ENCODE results near the gene HSPB7. TPM values are rescaled to one million over a fixed set of nuclear protein-coding genes. Genes with fewer than 3 reads are reported as not detected.
A peak's percentile ranks its signal among the peaks of the same experiment; 100 is the strongest.

The HSPB7 gene
- total and polyA plus RNA-seq, 2 donors (not counting 3 experiments of a cell fraction or from before 2014, with no cell fraction given): not detected

DNA sequence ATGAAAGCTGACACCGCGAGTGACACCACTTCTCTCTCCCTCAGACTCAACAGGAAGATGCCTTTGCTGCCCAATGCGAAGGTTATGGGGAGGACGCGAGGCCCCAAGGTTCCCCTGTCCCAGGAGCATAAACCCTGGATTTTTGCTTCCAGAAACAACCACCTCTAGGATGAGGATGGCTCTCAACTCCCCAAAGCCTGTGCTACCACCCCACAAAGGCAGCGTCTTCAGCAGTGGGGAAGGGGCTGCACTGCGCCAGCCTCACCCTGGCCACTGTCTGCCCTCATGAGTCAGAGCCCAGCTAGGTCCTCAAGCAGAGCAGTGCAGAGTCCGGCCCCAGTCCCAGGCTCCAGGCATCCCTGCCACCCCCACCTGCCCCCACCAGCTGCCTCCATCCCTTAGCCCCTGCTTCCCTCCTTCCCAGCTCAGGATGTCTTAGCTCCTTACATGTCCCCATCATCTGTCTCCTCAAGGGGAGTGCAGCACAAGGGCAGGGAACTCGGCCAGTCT, 20.7 kb downstream of the HSPB7 start:
- POLR2A ChIA-PET: no interaction called here
- H3K4me3 ChIP-seq (replicated peaks in 1 of 3; ENCODE audit: insufficient read depth in 1 of 3, low read depth in 1 of 3, low read length in 3 of 3): no peak overlapping the region
- H3K4me2 ChIP-seq (ENCODE audit: insufficient read depth, low read length): no peak overlapping the region
- TF ChIP-seq EZH2 (IDR thresholded peaks at IDR 0.05; ENCODE audit: borderline replicate concordance, low read depth, low read length, severe bottlenecking): no peak
- no peak for TF ChIP-seq POLR2AphosphoS5 (IDR thresholded peaks at IDR 0.05; ENCODE audit: insufficient read depth, low read depth, low read length)
- TF ChIP-seq, protein P1, sequence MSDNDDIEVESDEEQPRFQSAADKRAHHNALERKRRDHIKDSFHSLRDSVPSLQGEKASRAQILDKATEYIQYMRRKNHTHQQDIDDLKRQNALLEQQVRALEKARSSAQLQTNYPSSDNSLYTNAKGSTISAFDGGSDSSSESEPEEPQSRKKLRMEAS (IDR thresholded peaks at IDR 0.05; ENCODE audit: insufficient read depth, insufficient read length): no peak
- TF ChIP-seq MYC (IDR thresholded peaks at IDR 0.05; ENCODE audit: low read depth, low read length): no peak
- no peak for TF ChIP-seq FOS (IDR thresholded peaks at IDR 0.05; ENCODE audit: borderline replicate concordance, insufficient read depth, low read length)
- CTCF ChIA-PET: interaction anchor here (0.9 to 2.6 kb wide), 6 partner anchors 11 to 205 kb away, joined by 3 to 18 read pairs (median 6); partner anchors contain the start of gene ZBTB17
- FAIRE-seq (no peak), DNase-seq (ENCODE audit: low read depth, low spot score) (no peak)
- no TSS peak for BruUV-seq (replicated peaks)
- no peaks in the 10 kb centered on the region for H3K4me1 ChIP-seq (ENCODE audit: control insufficient read depth, extremely low read depth, insufficient read depth, low read length)
- no peaks in the 10 kb centered on the region for H3K36me3 ChIP-seq (ENCODE audit: control insufficient read depth in 2 of 2, extremely low read depth in 1 of 2, insufficient read depth in 2 of 2, low read length in 2 of 2)
- intact Hi-C loops (cut with micrococcal nuclease) (no loop called here), dilution Hi-C loops (cut with MboI; ENCODE audit: extremely low pct_ligation_motif_present, low sequenced_read_pairs) (no loop called here)
- no peak overlapping the region for H3K27ac ChIP-seq (ENCODE audit: insufficient read depth, low read depth, low read length)
- H4K20me1 ChIP-seq (replicated peaks; ENCODE audit: control insufficient read depth, extremely low read depth, insufficient read depth, low read length): no peaks in the 10 kb centered on the region
- H3K27me3 ChIP-seq (ENCODE audit: control insufficient read depth in 2 of 2, insufficient read depth in 2 of 2, low read length in 2 of 2): peaks cover 0 to 2% of the 10 kb centered on the region in 2 experiments
- no peaks in the 10 kb centered on the region for H3K79me2 ChIP-seq (ENCODE audit: control insufficient read depth, insufficient read depth, low read length)
- no peaks in the 10 kb centered on the region for H3K9me3 ChIP-seq (replicated peaks; ENCODE audit: control insufficient read depth, insufficient read depth, low read length)
- no peak overlapping the region for H2AFZ ChIP-seq (ENCODE audit: low read depth, low read length)
- no peaks in the 10 kb centered on the region for H3K9me1 ChIP-seq (replicated peaks; ENCODE audit: control insufficient read depth, extremely low read depth, insufficient read depth, low read length)
- no peak overlapping the region for H3K9ac ChIP-seq (replicated peaks; ENCODE audit: extremely low read depth, insufficient read depth, low read length)

DNA sequence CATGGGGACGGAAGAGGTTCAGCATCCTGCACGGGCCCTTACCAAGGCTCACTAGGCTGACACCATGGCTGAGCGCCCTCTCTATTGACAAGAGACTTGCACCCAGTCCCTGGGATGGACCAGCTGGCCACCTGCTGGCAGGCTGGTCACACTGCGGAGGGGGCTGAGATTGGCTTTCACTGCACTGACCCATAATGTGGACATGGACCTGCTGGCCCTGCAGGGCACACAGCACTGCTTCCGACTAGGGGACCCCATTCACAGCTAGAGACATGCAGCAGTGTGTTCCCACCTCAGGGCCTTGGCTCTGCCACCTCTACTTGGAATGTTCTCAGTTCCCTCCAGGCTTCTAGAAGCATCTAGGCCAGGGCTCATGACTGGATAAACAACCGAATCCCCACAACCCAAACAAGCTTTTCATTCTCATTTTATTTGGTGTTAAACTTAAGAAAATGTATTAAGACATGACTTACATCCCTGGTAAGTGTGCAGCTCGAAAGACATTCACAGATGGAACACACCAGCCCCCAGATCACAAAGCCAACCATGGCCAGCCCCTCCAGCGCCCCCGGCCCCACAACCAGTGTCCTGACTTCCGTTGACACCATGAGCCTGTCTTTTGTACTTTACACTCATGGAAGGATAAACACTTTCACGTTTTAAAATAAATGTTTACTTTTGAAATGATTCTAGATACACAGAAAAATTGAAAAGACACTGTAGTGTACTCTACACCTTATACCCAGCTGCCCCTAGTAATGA, 23.1 kb downstream of the HSPB7 start:
- H3K79me2 ChIP-seq (ENCODE audit: control insufficient read depth, insufficient read depth, low read length): no peaks in the 10 kb centered on the region
- peak; percentile 71 for DNase-seq (ENCODE audit: low read depth, low spot score)
- TF ChIP-seq POLR2A (IDR thresholded peaks at IDR 0.05; ENCODE audit: low read depth, low read length) (no peak), MYC (IDR thresholded peaks at IDR 0.05; ENCODE audit: low read depth, low read length) (no peak)
- TF ChIP-seq, protein P2, sequence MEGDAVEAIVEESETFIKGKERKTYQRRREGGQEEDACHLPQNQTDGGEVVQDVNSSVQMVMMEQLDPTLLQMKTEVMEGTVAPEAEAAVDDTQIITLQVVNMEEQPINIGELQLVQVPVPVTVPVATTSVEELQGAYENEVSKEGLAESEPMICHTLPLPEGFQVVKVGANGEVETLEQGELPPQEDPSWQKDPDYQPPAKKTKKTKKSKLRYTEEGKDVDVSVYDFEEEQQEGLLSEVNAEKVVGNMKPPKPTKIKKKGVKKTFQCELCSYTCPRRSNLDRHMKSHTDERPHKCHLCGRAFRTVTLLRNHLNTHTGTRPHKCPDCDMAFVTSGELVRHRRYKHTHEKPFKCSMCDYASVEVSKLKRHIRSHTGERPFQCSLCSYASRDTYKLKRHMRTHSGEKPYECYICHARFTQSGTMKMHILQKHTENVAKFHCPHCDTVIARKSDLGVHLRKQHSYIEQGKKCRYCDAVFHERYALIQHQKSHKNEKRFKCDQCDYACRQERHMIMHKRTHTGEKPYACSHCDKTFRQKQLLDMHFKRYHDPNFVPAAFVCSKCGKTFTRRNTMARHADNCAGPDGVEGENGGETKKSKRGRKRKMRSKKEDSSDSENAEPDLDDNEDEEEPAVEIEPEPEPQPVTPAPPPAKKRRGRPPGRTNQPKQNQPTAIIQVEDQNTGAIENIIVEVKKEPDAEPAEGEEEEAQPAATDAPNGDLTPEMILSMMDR (IDR thresholded peaks at IDR 0.05; ENCODE audit: extremely low read depth in 1 of 2, insufficient read depth in 1 of 2, low read depth in 1 of 2, low read length in 2 of 2): peak; percentile 88 to 96
- TF ChIP-seq, protein P1 (IDR thresholded peaks at IDR 0.05; ENCODE audit: insufficient read depth, insufficient read length): no peak
- H3K4me3 ChIP-seq (replicated peaks in 1 of 3; ENCODE audit: insufficient read depth in 1 of 3, low read depth in 1 of 3, low read length in 3 of 3): no peak overlapping the region
- intact Hi-C loops (cut with micrococcal nuclease): loop anchor here (1.0 to 2.0 kb wide), 6 partner anchors 37 to 202 kb away; no protein-coding TSS in a partner anchor
- peak; percentile 84 for FAIRE-seq
- POLR2A ChIA-PET: no interaction called here
- no peak overlapping the region for H3K9ac ChIP-seq (replicated peaks; ENCODE audit: extremely low read depth, insufficient read depth, low read length)
- dilution Hi-C loops (cut with MboI; ENCODE audit: extremely low pct_ligation_motif_present, low sequenced_read_pairs): no loop called here
- no peak overlapping the region for H3K27ac ChIP-seq (ENCODE audit: insufficient read depth, low read depth, low read length)
- no peaks in the 10 kb centered on the region for H3K9me3 ChIP-seq (replicated peaks; ENCODE audit: control insufficient read depth, insufficient read depth, low read length)
- CTCF ChIA-PET: interaction anchor here (0.6 to 2.9 kb wide), 17 partner anchors 10 to 208 kb away, joined by 3 to 34 read pairs (median 4); no protein-coding TSS in a partner anchor
- no TSS peak for BruUV-seq (replicated peaks)
- no peaks in the 10 kb centered on the region for H3K36me3 ChIP-seq (ENCODE audit: control insufficient read depth in 2 of 2, extremely low read depth in 1 of 2, insufficient read depth in 2 of 2, low read length in 2 of 2)
- no peaks in the 10 kb centered on the region for H3K4me1 ChIP-seq (ENCODE audit: control insufficient read depth, extremely low read depth, insufficient read depth, low read length)
- H2AFZ ChIP-seq (ENCODE audit: low read depth, low read length): no peak overlapping the region
- peaks cover 0 to 2% of the 10 kb centered on the region in 2 experiments for H3K27me3 ChIP-seq (ENCODE audit: control insufficient read depth in 2 of 2, insufficient read depth in 2 of 2, low read length in 2 of 2)
- H3K4me2 ChIP-seq (ENCODE audit: insufficient read depth, low read length): no peak overlapping the region
- H3K9me1 ChIP-seq (replicated peaks; ENCODE audit: control insufficient read depth, extremely low read depth, insufficient read depth, low read length): no peaks in the 10 kb centered on the region
- no peaks in the 10 kb centered on the region for H4K20me1 ChIP-seq (replicated peaks; ENCODE audit: control insufficient read depth, extremely low read depth, insufficient read depth, low read length)

All from endothelial cell of umbilical vein (primary cell).